ENCODE measurements around the gene VTI1A. TPM values are rescaled to one million over a fixed set of nuclear protein-coding genes. Genes with fewer than 3 reads are reported as not detected.
"Not testable (repeated sequence)": the region's sequence is repeated elsewhere in the genome, so short reads cannot be mapped to it uniquely, and the experiment has no call there.

Gene VTI1A
- total RNA-seq, 3 donors from 2014 or later: 36.2 to 55.9 (median 44.4) TPM

GRCh38 chr10:112588225-112588990, 141.4 kb downstream of the VTI1A start:
- Histone ChIP-seq H3K9me3 (no peaks in the 10 kb centered on the region), H3K4me1 (ENCODE audit: low read depth) (no peaks in the 10 kb centered on the region), H3K4me3 (no peak overlapping the region), H3K36me3 (ENCODE audit: low read depth) (no peaks in the 10 kb centered on the region)
- TF ChIP-seq, protein P1, sequence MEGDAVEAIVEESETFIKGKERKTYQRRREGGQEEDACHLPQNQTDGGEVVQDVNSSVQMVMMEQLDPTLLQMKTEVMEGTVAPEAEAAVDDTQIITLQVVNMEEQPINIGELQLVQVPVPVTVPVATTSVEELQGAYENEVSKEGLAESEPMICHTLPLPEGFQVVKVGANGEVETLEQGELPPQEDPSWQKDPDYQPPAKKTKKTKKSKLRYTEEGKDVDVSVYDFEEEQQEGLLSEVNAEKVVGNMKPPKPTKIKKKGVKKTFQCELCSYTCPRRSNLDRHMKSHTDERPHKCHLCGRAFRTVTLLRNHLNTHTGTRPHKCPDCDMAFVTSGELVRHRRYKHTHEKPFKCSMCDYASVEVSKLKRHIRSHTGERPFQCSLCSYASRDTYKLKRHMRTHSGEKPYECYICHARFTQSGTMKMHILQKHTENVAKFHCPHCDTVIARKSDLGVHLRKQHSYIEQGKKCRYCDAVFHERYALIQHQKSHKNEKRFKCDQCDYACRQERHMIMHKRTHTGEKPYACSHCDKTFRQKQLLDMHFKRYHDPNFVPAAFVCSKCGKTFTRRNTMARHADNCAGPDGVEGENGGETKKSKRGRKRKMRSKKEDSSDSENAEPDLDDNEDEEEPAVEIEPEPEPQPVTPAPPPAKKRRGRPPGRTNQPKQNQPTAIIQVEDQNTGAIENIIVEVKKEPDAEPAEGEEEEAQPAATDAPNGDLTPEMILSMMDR (IDR thresholded peaks at IDR 0.05): no peak
- intact Hi-C loops (cut with DNase I, micrococcal nuclease): no loop called here
- no peak for DNase-seq
- ATAC-seq: no peak

DNA sequence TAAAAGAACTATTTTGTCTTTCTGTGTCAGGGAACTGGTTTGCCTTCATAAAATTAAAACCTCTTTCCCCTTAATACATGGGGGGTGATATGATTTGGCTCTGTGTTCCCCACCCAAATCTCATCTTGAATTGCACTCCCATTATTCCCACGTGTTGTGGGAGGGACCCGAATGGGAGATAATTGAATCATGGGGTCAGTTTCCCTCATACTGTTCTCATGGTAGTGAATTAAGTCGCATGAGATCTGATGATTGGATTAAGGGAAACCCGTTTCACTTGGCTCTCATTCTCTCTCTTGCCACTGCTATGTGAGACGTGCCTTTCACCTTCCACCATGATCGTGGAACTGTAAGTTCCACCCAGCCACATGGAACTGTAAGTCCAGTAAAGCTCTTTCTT, 142.1 kb downstream of the VTI1A start:
- Histone ChIP-seq H3K36me3 (ENCODE audit: low read depth) (no peaks in the 10 kb centered on the region), H3K4me1 (ENCODE audit: low read depth) (no peaks in the 10 kb centered on the region), H3K9me3 (no peaks in the 10 kb centered on the region), H3K4me3 (no peak overlapping the region)
- ATAC-seq: no peak
- no peak for DNase-seq
- TF ChIP-seq, protein P1 (IDR thresholded peaks at IDR 0.05): no peak
- intact Hi-C loops (cut with DNase I, micrococcal nuclease): no loop called here

DNA sequence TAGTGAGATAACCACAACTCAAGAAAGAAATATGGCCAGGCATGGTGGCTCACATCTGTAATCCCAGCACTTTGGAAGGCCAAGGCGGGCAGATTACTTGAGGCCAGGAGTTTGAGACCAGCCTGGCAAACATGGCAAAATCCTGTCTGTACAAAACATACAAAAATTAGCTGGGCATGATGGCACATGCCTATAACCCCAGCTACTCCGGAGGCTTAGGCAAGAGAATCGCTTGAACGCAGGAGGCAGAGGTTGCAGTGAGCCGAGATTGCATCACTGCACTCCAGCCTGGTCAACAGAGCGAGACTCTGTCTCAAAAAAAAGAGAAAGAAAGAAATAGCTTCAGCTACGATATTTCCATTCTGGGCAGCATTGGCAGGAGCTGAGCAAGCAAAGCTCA, 143.8 kb downstream of the VTI1A start:
- intact Hi-C loops (cut with DNase I, micrococcal nuclease); DNase-seq; H3K36me3 ChIP-seq (ENCODE audit: low read depth); H3K9me3 ChIP-seq; H3K4me1 ChIP-seq (ENCODE audit: low read depth); H3K4me3 ChIP-seq; ATAC-seq: not testable (repeated sequence)

GRCh38 chr10:112593023-112593422, 146.0 kb downstream of the VTI1A start:
- Histone ChIP-seq H3K36me3 (ENCODE audit: low read depth) (no peaks in the 10 kb centered on the region), H3K9me3 (no peaks in the 10 kb centered on the region), H3K4me1 (ENCODE audit: low read depth) (no peaks in the 10 kb centered on the region), H3K4me3 (no peak overlapping the region)
- intact Hi-C loops (cut with DNase I, micrococcal nuclease): no loop called here
- TF ChIP-seq, protein P1 (IDR thresholded peaks at IDR 0.05): no peak
- ATAC-seq (no peak), DNase-seq (no peak)

GRCh38 chr10:112601214-112602090, 154.4 kb downstream of the VTI1A start:
- Histone ChIP-seq H3K36me3 (ENCODE audit: low read depth) (no peaks in the 10 kb centered on the region), H3K9me3 (no peaks in the 10 kb centered on the region), H3K4me3 (no peak overlapping the region), H3K4me1 (ENCODE audit: low read depth) (no peaks in the 10 kb centered on the region)
- ATAC-seq (no peak), DNase-seq (no peak)
- TF ChIP-seq, protein P1 (IDR thresholded peaks at IDR 0.05): no peak
- intact Hi-C loops (cut with DNase I, micrococcal nuclease): no loop called here

DNA sequence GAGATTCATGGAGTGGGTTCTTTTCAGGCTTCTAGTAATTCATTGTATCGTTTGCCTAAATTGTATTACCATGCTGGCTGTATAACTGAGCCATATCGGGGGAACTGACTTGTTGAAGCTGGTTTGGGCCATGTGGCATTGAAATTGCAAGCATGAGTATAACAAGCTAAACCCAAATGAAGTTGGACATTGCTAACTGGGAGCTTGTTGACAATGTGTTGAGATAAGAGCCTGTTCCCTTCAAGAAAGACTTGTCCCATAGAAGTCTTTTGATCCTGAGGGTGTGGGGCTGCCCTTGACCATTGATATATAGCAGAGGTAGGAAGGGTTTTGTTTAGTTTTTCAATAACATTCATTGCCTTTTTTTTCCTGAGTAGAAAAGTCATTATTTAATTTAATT, 156.0 kb downstream of the VTI1A start:
- Histone ChIP-seq H3K9me3 (no peaks in the 10 kb centered on the region), H3K36me3 (ENCODE audit: low read depth) (no peaks in the 10 kb centered on the region), H3K4me3 (no peak overlapping the region), H3K4me1 (ENCODE audit: low read depth) (no peaks in the 10 kb centered on the region)
- ATAC-seq: no peak
- intact Hi-C loops (cut with DNase I, micrococcal nuclease): no loop called here
- TF ChIP-seq, protein P1 (IDR thresholded peaks at IDR 0.05): no peak
- DNase-seq: no peak
